Measurements from ENCODE around the gene UBN2. TPM values are rescaled to one million over a fixed set of nuclear protein-coding genes. Genes with fewer than 3 reads are reported as not detected.

Gene UBN2
- polyA plus RNA-seq, result 14.2 TPM
- long read RNA-seq, donor 1, full-length matches to known transcripts, result 2 of 2 reads
- long read RNA-seq, donor 1, partial matches to known transcripts, result 0 of 2 reads
- long read RNA-seq, donor 1, other reads (novel, unspliced or antisense), result 0 of 2 reads
- long read RNA-seq, donor 2, full-length matches to known transcripts, result 1 of 1 reads
- long read RNA-seq, donor 2, partial matches to known transcripts, result 0 of 1 reads
- long read RNA-seq, donor 2, other reads (novel, unspliced or antisense), result 0 of 1 reads
- long read RNA-seq, donor 3, full-length matches to known transcripts, result 2 of 2 reads
- long read RNA-seq, donor 3, partial matches to known transcripts, result 0 of 2 reads
- long read RNA-seq, donor 3, other reads (novel, unspliced or antisense), result 0 of 2 reads
- long read RNA-seq, donor 4, result 0 reads
- long read RNA-seq, donor 5, result 0 reads
- long read RNA-seq, donor 6, partial matches to known transcripts, result 19 of 19 reads
- long read RNA-seq, donor 6, other reads (novel, unspliced or antisense), result 0 of 19 reads
- long read RNA-seq, donor 7, result 0 reads
- long read RNA-seq, donor 8, result 0 reads
- long read RNA-seq, donor 9, full-length matches to known transcripts, result 1 of 1 reads
- long read RNA-seq, donor 9, partial matches to known transcripts, result 0 of 1 reads
- long read RNA-seq, donor 9, other reads (novel, unspliced or antisense), result 0 of 1 reads
- long read RNA-seq, donor 10, result 0 reads
- long read RNA-seq, donor 11, result 0 reads

GRCh38 chr7:139230774-139231512, at the start of gene UBN2:
UBN2 (plus strand) TSS chr7:139231237; CDS start chr7:139231485, 248 bp downstream.
- Histone ChIP-seq H3K4me3 (ENCODE audit: low read length) (peak within 1 kb of the TSS; percentile 98), H3K36me3 (ENCODE audit: control insufficient read depth, insufficient read depth, low read length) (no peaks in the 10 kb centered on the region), H3K4me1 (ENCODE audit: control insufficient read depth, insufficient read depth, low read length) (no peaks in the 10 kb centered on the region), H3K27ac (ENCODE audit: low read length) (peak within 1 kb of the TSS; percentile 90), H3K9me3 (ENCODE audit: control insufficient read depth, low read depth, low read length) (peaks cover 3% of the 10 kb centered on the region), H3K27me3 (ENCODE audit: control insufficient read depth, insufficient read depth, low read length) (no peaks in the 10 kb centered on the region)
- DNase-seq, result peak; percentile 98 to 99
- 0% methylated on average over 6 of the region's 63 CpGs for WGBS (ENCODE audit: insufficient coverage, low lambda C conversion rate)

GRCh38 chr7:139181404-139181803, 49.6 kb upstream of the UBN2 start:
- no peak overlapping the region for H3K27ac ChIP-seq (ENCODE audit: low read length)
- H3K4me1 ChIP-seq (ENCODE audit: control insufficient read depth, insufficient read depth, low read length), result no peaks in the 10 kb centered on the region
- peaks cover 3% of the 10 kb centered on the region for H3K36me3 ChIP-seq (ENCODE audit: control insufficient read depth, insufficient read depth, low read length)
- H3K27me3 ChIP-seq (ENCODE audit: control insufficient read depth, insufficient read depth, low read length), result no peaks in the 10 kb centered on the region
- WGBS (ENCODE audit: insufficient coverage, low lambda C conversion rate), result 100% methylated on average over 1 of the region's 2 CpGs
- H3K4me3 ChIP-seq (ENCODE audit: low read length), result no peak overlapping the region
- DNase-seq, result no peak
- no peaks in the 10 kb centered on the region for H3K9me3 ChIP-seq (ENCODE audit: control insufficient read depth, low read depth, low read length)

GRCh38 chr7:139182363-139182762, 48.7 kb upstream of the UBN2 start:
- H3K9me3 ChIP-seq (ENCODE audit: control insufficient read depth, low read depth, low read length), result no peaks in the 10 kb centered on the region
- no peak overlapping the region for H3K27ac ChIP-seq (ENCODE audit: low read length)
- no peak overlapping the region for H3K4me3 ChIP-seq (ENCODE audit: low read length)
- H3K27me3 ChIP-seq (ENCODE audit: control insufficient read depth, insufficient read depth, low read length), result no peaks in the 10 kb centered on the region
- WGBS (ENCODE audit: insufficient coverage, low lambda C conversion rate), result 50% methylated on average over 1 of the region's 1 CpG
- H3K36me3 ChIP-seq (ENCODE audit: control insufficient read depth, insufficient read depth, low read length), result peaks cover 3% of the 10 kb centered on the region
- no peaks in the 10 kb centered on the region for H3K4me1 ChIP-seq (ENCODE audit: control insufficient read depth, insufficient read depth, low read length)
- DNase-seq, result no peak

- Histone ChIP-seq H3K9me3 (ENCODE audit: control insufficient read depth, low read depth, low read length) (no peaks in the 10 kb centered on the region), H3K27me3 (ENCODE audit: control insufficient read depth, insufficient read depth, low read length) (no peaks in the 10 kb centered on the region), H3K27ac (ENCODE audit: low read length) (no peak overlapping the region), H3K4me3 (ENCODE audit: low read length) (no peak overlapping the region), H3K36me3 (ENCODE audit: control insufficient read depth, insufficient read depth, low read length) (peaks cover 3% of the 10 kb centered on the region), H3K4me1 (ENCODE audit: control insufficient read depth, insufficient read depth, low read length) (no peaks in the 10 kb centered on the region)
- DNase-seq, result no peak
- WGBS (ENCODE audit: insufficient coverage, low lambda C conversion rate), result 20% methylated on average over 1 of the region's 2 CpGs
These were observed 47.8 kb upstream of the UBN2 start for GRCh38 chr7:139183251-139183650.

- H3K27ac ChIP-seq (ENCODE audit: low read length), result no peak overlapping the region
- no peaks in the 10 kb centered on the region for H3K27me3 ChIP-seq (ENCODE audit: control insufficient read depth, insufficient read depth, low read length)
- peaks cover 3% of the 10 kb centered on the region for H3K36me3 ChIP-seq (ENCODE audit: control insufficient read depth, insufficient read depth, low read length)
- H3K4me3 ChIP-seq (ENCODE audit: low read length), result no peak overlapping the region
- H3K9me3 ChIP-seq (ENCODE audit: control insufficient read depth, low read depth, low read length), result no peaks in the 10 kb centered on the region
- H3K4me1 ChIP-seq (ENCODE audit: control insufficient read depth, insufficient read depth, low read length), result no peaks in the 10 kb centered on the region
- peak in 1 of 2 donors; percentile 3 for DNase-seq
- WGBS (ENCODE audit: insufficient coverage, low lambda C conversion rate), result 80% methylated on average over 1 of the region's 7 CpGs
These were observed 47.1 kb upstream of the UBN2 start for GRCh38 chr7:139183878-139184338.

- H3K27me3 ChIP-seq (ENCODE audit: control insufficient read depth, insufficient read depth, low read length), result no peaks in the 10 kb centered on the region
- no peak for DNase-seq
- H3K4me1 ChIP-seq (ENCODE audit: control insufficient read depth, insufficient read depth, low read length), result no peaks in the 10 kb centered on the region
- peaks cover under 1% of the 10 kb centered on the region for H3K36me3 ChIP-seq (ENCODE audit: control insufficient read depth, insufficient read depth, low read length)
- H3K4me3 ChIP-seq (ENCODE audit: low read length), result no peak overlapping the region
- no peak overlapping the region for H3K27ac ChIP-seq (ENCODE audit: low read length)
- WGBS (ENCODE audit: insufficient coverage, low lambda C conversion rate), result no CpG with 5 or more reads among the region's 2 CpGs
- no peaks in the 10 kb centered on the region for H3K9me3 ChIP-seq (ENCODE audit: control insufficient read depth, low read depth, low read length)
These were observed 44.9 kb upstream of the UBN2 start for GRCh38 chr7:139186146-139186545.

GRCh38 chr7:139189357-139189756, 41.7 kb upstream of the UBN2 start:
- Histone ChIP-seq H3K27ac (ENCODE audit: low read length) (no peak overlapping the region), H3K4me3 (ENCODE audit: low read length) (no peak overlapping the region), H3K4me1 (ENCODE audit: control insufficient read depth, insufficient read depth, low read length) (no peaks in the 10 kb centered on the region), H3K36me3 (ENCODE audit: control insufficient read depth, insufficient read depth, low read length) (no peaks in the 10 kb centered on the region), H3K27me3 (ENCODE audit: control insufficient read depth, insufficient read depth, low read length) (no peaks in the 10 kb centered on the region), H3K9me3 (ENCODE audit: control insufficient read depth, low read depth, low read length) (no peaks in the 10 kb centered on the region)
- WGBS (ENCODE audit: insufficient coverage, low lambda C conversion rate), result no CpG with 5 or more reads among the region's 3 CpGs
- DNase-seq, result no peak

GRCh38 chr7:139192014-139192706, 38.9 kb upstream of the UBN2 start:
- no peak overlapping the region for H3K27ac ChIP-seq (ENCODE audit: low read length)
- DNase-seq, result no peak
- no peaks in the 10 kb centered on the region for H3K4me1 ChIP-seq (ENCODE audit: control insufficient read depth, insufficient read depth, low read length)
- no peak overlapping the region for H3K4me3 ChIP-seq (ENCODE audit: low read length)
- no peaks in the 10 kb centered on the region for H3K27me3 ChIP-seq (ENCODE audit: control insufficient read depth, insufficient read depth, low read length)
- WGBS (ENCODE audit: insufficient coverage, low lambda C conversion rate), result 80% methylated on average over 1 of the region's 3 CpGs
- no peaks in the 10 kb centered on the region for H3K36me3 ChIP-seq (ENCODE audit: control insufficient read depth, insufficient read depth, low read length)
- no peaks in the 10 kb centered on the region for H3K9me3 ChIP-seq (ENCODE audit: control insufficient read depth, low read depth, low read length)

- no peaks in the 10 kb centered on the region for H3K36me3 ChIP-seq (ENCODE audit: control insufficient read depth, insufficient read depth, low read length)
- H3K9me3 ChIP-seq (ENCODE audit: control insufficient read depth, low read depth, low read length), result no peaks in the 10 kb centered on the region
- H3K27ac ChIP-seq (ENCODE audit: low read length), result no peak overlapping the region
- no peaks in the 10 kb centered on the region for H3K27me3 ChIP-seq (ENCODE audit: control insufficient read depth, insufficient read depth, low read length)
- H3K4me1 ChIP-seq (ENCODE audit: control insufficient read depth, insufficient read depth, low read length), result no peaks in the 10 kb centered on the region
- no CpG with 5 or more reads among the region's 2 CpGs for WGBS (ENCODE audit: insufficient coverage, low lambda C conversion rate)
- no peak for DNase-seq
- H3K4me3 ChIP-seq (ENCODE audit: low read length), result no peak overlapping the region
These were observed 30.7 kb upstream of the UBN2 start for GRCh38 chr7:139200382-139200781.

GRCh38 chr7:139203992-139204391, 27.0 kb upstream of the UBN2 start:
- Histone ChIP-seq H3K4me3 (ENCODE audit: low read length) (no peak overlapping the region), H3K36me3 (ENCODE audit: control insufficient read depth, insufficient read depth, low read length) (no peaks in the 10 kb centered on the region), H3K27ac (ENCODE audit: low read length) (no peak overlapping the region), H3K27me3 (ENCODE audit: control insufficient read depth, insufficient read depth, low read length) (no peaks in the 10 kb centered on the region), H3K4me1 (ENCODE audit: control insufficient read depth, insufficient read depth, low read length) (no peaks in the 10 kb centered on the region), H3K9me3 (ENCODE audit: control insufficient read depth, low read depth, low read length) (no peaks in the 10 kb centered on the region)
- WGBS (ENCODE audit: insufficient coverage, low lambda C conversion rate), result 83% methylated on average over 2 of the region's 3 CpGs
- DNase-seq, result no peak

All from large intestine (tissue), 12 donors.